ENCODE results near the gene DBT. TPM values are rescaled to one million over a fixed set of nuclear protein-coding genes. Genes with fewer than 3 reads are reported as not detected.

DBT gene
- total RNA-seq, 1 experiment from 2014 or later, result 16.0 TPM

DNA sequence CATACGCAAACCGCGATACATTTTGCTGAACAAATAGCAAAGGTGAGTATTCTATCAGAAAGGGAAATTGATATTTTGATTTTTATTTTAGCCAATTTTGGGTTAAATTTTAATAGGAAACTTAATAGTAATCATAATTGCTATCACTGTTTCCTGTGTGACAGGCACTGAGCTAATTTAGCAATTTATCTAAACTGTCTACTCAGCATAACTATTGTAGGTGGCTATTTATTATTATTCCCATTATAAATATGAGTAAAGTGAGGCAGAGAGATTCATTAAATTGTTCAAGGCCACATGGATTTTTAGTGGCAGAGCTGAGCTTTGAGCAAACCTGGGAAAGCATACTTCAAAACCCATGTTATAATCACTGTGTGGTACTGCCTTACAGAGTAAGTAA is 37.5 kb upstream of the DBT start:
- H3K36me3 ChIP-seq (ENCODE audit: low read depth), result peaks cover 63% of the 10 kb centered on the region
- no peaks in the 10 kb centered on the region for H3K27me3 ChIP-seq (ENCODE audit: insufficient read depth, low read depth)
- no peaks in the 10 kb centered on the region for H3K79me2 ChIP-seq (ENCODE audit: low read depth)
- H3K9me2 ChIP-seq (ENCODE audit: insufficient read depth), result no peaks in the 10 kb centered on the region
- no peak overlapping the region for H2AFZ ChIP-seq
- ChIA-PET CTCF (no interaction called here), POLR2A (ENCODE audit: unreplicated experiment) (no interaction called here)
- intact Hi-C loops (cut with micrococcal nuclease; ENCODE audit: unreplicated experiment), result loop anchor here (10.0 kb wide), 1 partner anchor 482 kb away; no protein-coding TSS in a partner anchor
- no TSS peak for BruUV-seq (replicated peaks)
- no peak overlapping the region for H3K4me3 ChIP-seq
- no peaks in the 10 kb centered on the region for H3K9me3 ChIP-seq (ENCODE audit: insufficient read depth, low read depth)
- DNase-seq, result no peak
- H3K4me2 ChIP-seq, result no peak overlapping the region
- H3K27ac ChIP-seq, result no peak overlapping the region
- TF ChIP-seq, protein P1, sequence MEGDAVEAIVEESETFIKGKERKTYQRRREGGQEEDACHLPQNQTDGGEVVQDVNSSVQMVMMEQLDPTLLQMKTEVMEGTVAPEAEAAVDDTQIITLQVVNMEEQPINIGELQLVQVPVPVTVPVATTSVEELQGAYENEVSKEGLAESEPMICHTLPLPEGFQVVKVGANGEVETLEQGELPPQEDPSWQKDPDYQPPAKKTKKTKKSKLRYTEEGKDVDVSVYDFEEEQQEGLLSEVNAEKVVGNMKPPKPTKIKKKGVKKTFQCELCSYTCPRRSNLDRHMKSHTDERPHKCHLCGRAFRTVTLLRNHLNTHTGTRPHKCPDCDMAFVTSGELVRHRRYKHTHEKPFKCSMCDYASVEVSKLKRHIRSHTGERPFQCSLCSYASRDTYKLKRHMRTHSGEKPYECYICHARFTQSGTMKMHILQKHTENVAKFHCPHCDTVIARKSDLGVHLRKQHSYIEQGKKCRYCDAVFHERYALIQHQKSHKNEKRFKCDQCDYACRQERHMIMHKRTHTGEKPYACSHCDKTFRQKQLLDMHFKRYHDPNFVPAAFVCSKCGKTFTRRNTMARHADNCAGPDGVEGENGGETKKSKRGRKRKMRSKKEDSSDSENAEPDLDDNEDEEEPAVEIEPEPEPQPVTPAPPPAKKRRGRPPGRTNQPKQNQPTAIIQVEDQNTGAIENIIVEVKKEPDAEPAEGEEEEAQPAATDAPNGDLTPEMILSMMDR (conservative IDR thresholded peaks at IDR 0.05), result no peak
- TF ChIP-seq EZH2 (IDR thresholded peaks at IDR 0.05; ENCODE audit: low read depth), result no peak
- H4K20me1 ChIP-seq (ENCODE audit: insufficient read depth), result 0 out of 2 replicates have a peak, but pooled peaks cover 3% of the 10 kb centered on the region
- H3K4me1 ChIP-seq (replicated peaks; ENCODE audit: insufficient read depth), result no peaks in the 10 kb centered on the region
- H3F3A ChIP-seq (ENCODE audit: insufficient read depth, low read depth), result no peaks in the 10 kb centered on the region; the same call in 1 of the 2 replicates

DNA sequence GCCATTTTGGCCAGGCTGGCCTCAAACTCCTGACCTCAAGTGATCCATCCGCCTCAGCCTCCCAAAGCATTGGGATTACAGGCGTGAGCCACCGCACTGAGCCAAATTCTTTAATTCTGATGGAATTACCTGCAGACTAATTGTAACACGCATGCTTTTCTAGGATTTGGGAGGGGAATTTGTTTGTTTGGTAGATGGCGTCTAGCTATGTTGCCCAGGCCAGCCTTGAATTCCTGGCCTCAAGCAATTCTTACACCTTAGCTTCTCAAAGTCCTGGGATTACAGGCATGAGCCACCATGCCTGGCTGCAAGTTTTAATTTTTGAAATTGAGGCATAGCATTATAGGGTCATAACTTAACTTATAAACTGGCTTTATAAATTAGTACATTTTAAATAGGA is 35.0 kb upstream of the DBT start:
- TF ChIP-seq EZH2 (IDR thresholded peaks at IDR 0.05; ENCODE audit: low read depth), result no peak
- TF ChIP-seq, protein P1 (conservative IDR thresholded peaks at IDR 0.05), result no peak
- Histone ChIP-seq H3F3A (ENCODE audit: insufficient read depth, low read depth) (no peaks in the 10 kb centered on the region; the same call in 1 of the 2 replicates), H3K9me3 (ENCODE audit: insufficient read depth, low read depth) (no peaks in the 10 kb centered on the region), H3K4me3 (no peak overlapping the region), H4K20me1 (ENCODE audit: insufficient read depth) (0 out of 2 replicates have a peak, but pooled peaks cover 2% of the 10 kb centered on the region), H3K27me3 (ENCODE audit: insufficient read depth, low read depth) (no peaks in the 10 kb centered on the region), H3K79me2 (ENCODE audit: low read depth) (no peaks in the 10 kb centered on the region), H3K4me2 (no peak overlapping the region), H3K27ac (no peak overlapping the region), H3K9me2 (ENCODE audit: insufficient read depth) (no peaks in the 10 kb centered on the region), H3K36me3 (ENCODE audit: low read depth) (peaks cover 58% of the 10 kb centered on the region), H3K4me1 (replicated peaks; ENCODE audit: insufficient read depth) (no peaks in the 10 kb centered on the region), H2AFZ (no peak overlapping the region)
- intact Hi-C loops (cut with micrococcal nuclease; ENCODE audit: unreplicated experiment), result loop anchor here (10.0 kb wide), 1 partner anchor 480 kb away; no protein-coding TSS in a partner anchor
- no TSS peak for BruUV-seq (replicated peaks)
- CTCF ChIA-PET, result interaction anchor here (0.6 kb wide), 1 partner anchor 18 kb away, joined by 4 read pairs; the partner anchor contains the start of gene RTCA
- POLR2A ChIA-PET (ENCODE audit: unreplicated experiment), result no interaction called here
- DNase-seq, result no peak

DNA sequence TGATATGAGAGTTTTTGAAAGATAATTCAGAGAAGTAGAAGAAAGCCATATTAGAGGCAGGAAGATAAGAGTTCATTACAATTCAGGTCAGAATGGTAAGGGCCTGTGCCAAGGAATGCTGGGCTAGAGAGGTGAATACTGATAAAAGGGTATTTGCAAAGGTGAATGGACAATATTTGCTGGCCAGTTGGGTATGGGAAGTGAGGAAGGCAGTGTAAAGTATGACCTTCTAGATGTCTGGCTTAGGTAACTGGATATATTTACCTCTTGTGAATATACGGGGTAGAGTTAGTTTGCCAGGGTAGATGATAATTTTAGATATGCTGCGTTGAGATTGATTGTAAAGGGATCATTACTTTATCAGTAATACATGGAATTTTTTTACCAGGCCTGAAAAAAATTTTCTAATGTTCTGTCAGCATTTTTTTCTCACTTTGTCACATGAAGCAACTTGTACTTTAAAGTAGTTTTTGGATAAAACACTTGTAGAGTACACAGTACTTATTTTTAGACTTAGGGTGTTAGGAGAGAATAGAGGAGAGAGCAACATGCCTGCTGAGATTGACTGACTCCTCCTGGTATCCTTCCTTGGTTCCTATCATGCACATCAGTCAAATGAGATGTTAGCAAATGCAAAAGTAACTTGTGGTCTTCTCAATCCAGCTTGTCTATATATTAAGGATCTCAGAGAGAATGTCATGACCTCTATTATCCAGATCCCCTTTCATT is 30.5 kb upstream of the DBT start:
- DNase-seq, result no peak
- H3K4me3 ChIP-seq, result no peak overlapping the region
- CTCF ChIA-PET, result no interaction called here
- H3K9me2 ChIP-seq (ENCODE audit: insufficient read depth), result no peaks in the 10 kb centered on the region
- H2AFZ ChIP-seq, result no peak overlapping the region
- POLR2A ChIA-PET (ENCODE audit: unreplicated experiment), result no interaction called here
- H3K27ac ChIP-seq, result no peak overlapping the region
- 0 out of 2 replicates have a peak, but pooled peaks cover 7% of the 10 kb centered on the region for H4K20me1 ChIP-seq (ENCODE audit: insufficient read depth)
- TF ChIP-seq, protein P1 (conservative IDR thresholded peaks at IDR 0.05), result no peak
- no peak for TF ChIP-seq EZH2 (IDR thresholded peaks at IDR 0.05; ENCODE audit: low read depth)
- intact Hi-C loops (cut with micrococcal nuclease; ENCODE audit: unreplicated experiment), result loop anchor here (10.0 kb wide), 1 partner anchor 475 kb away; no protein-coding TSS in a partner anchor
- H3K4me2 ChIP-seq, result no peak overlapping the region
- H3K27me3 ChIP-seq (ENCODE audit: insufficient read depth, low read depth), result no peaks in the 10 kb centered on the region
- BruUV-seq (replicated peaks), result no TSS peak
- H3F3A ChIP-seq (ENCODE audit: insufficient read depth, low read depth), result peaks cover 5% of the 10 kb centered on the region; the same call in 1 of the 2 replicates
- H3K9me3 ChIP-seq (ENCODE audit: insufficient read depth, low read depth), result no peaks in the 10 kb centered on the region
- H3K4me1 ChIP-seq (replicated peaks; ENCODE audit: insufficient read depth), result no peaks in the 10 kb centered on the region
- no peaks in the 10 kb centered on the region for H3K79me2 ChIP-seq (ENCODE audit: low read depth)
- H3K36me3 ChIP-seq (ENCODE audit: low read depth), result peaks cover 65% of the 10 kb centered on the region

All from PC-9 (cell line).